OCI-LY7 (cell line): ENCODE results near the gene CHPF2.

Source experiments
- CTCF ChIP-seq: fragments of 200-600 bp; sonication (generic); conservative IDR thresholded peaks from 2 replicates; pipeline ENCODE4 v1.5.1; 2014; ENCODE audit warnings: mild to moderate bottlenecking, antibody characterized with exemption, low read length, moderate library complexity, mixed read lengths
- EZH2phosphoT487 ChIP-seq: fragments of 200-600 bp; sonication (generic); IDR thresholded peaks from 2 replicates; pipeline ENCODE4 v1.6.1; 2018; ENCODE audit warnings: low read depth, borderline replicate concordance, mild to moderate bottlenecking, mixed run types, antibody characterized with exemption, low read length, moderate library complexity, mixed read lengths

GRCh38 chr7:151197932-151198331, 34.4 kb upstream of the CHPF2 start:
- TF ChIP-seq CTCF = no peak
- no peak for TF ChIP-seq EZH2phosphoT487
